Epithelial cell of proximal tubule (primary cell): ENCODE measurements around the gene PLA2G5. TPM values are rescaled to one million over a fixed set of nuclear protein-coding genes. Genes with fewer than 3 reads are reported as not detected.
"Not testable (repeated sequence)": the region's sequence is repeated elsewhere in the genome, so short reads cannot be mapped to it uniquely, and the experiment has no call there.

ENCODE experiments used
- DNase-seq: peaks from one replicate; pipeline ENCODE4 v3.0.0-alpha.2; 2011; ENCODE audit warnings: low read depth
- H3K4me3 ChIP-seq: 2 replicates; pipeline ENCODE4 v1.5.1; 2011; ENCODE audit warnings: low read depth, mild to moderate bottlenecking, low read length
- CTCF ChIP-seq: conservative IDR thresholded peaks from 2 replicates; pipeline ENCODE4 v1.5.1; 2012; ENCODE audit warnings: low read depth, mild to moderate bottlenecking, low read length
- total RNA-seq: library from RNA; depleted of rRNA; stranded (reverse); fragments of >200 nt; gene quantifications from 2 replicates; pipeline ENCODE4 v1.2.3, GENCODE V29; 2015

PLA2G5 gene
- total RNA-seq, result not detected in 2 replicates

- DNase-seq, result no peak
- H3K4me3 ChIP-seq, result no peak within 1 kb of the TSS
- TF ChIP-seq CTCF, result no peak
These were observed at the start of gene PLA2G5 for GRCh38 chr1:20069874-20070273. Gene PLA2G5 (plus strand): TSS chr1:20070194. CDS start chr1:20084831, 14,637 bp downstream.

GRCh38 chr1:20028125-20028524, 41.9 kb upstream of the PLA2G5 start:
- no peak for DNase-seq
- no peak overlapping the region for H3K4me3 ChIP-seq
- no peak for TF ChIP-seq CTCF

- TF ChIP-seq CTCF, result no peak
- no peak overlapping the region for H3K4me3 ChIP-seq
- no peak for DNase-seq
These were observed 41.3 kb upstream of the PLA2G5 start for GRCh38 chr1:20028726-20029125.

GRCh38 chr1:20029178-20029912, 40.6 kb upstream of the PLA2G5 start:
- TF ChIP-seq CTCF, result no peak
- DNase-seq, result no peak
- H3K4me3 ChIP-seq, result no peak overlapping the region

GRCh38 chr1:20030436-20031151, 39.4 kb upstream of the PLA2G5 start:
- DNase-seq, H3K4me3 ChIP-seq: not testable (repeated sequence)

- TF ChIP-seq CTCF, result no peak
These were observed 38.8 kb upstream of the PLA2G5 start for GRCh38 chr1:20031161-20031560.

GRCh38 chr1:20031836-20032235, 38.2 kb upstream of the PLA2G5 start:
- no peak for DNase-seq
- no peak overlapping the region for H3K4me3 ChIP-seq
- TF ChIP-seq CTCF, result no peak

More at GRCh38 chr1:20031161-20031560, 38.8 kb upstream of the PLA2G5 start:
- no peak for DNase-seq
- no peak overlapping the region for H3K4me3 ChIP-seq
